ENCODE measurements around the gene SLC35B3.
"Not testable (repeated sequence)": the region's sequence is repeated elsewhere in the genome, so short reads cannot be mapped to it uniquely, and the experiment has no call there.

GRCh38 chr6:8405946-8406345, 29.4 kb downstream of the SLC35B3 start:
- TF ChIP-seq CTCF (IDR thresholded peaks at IDR 0.05); SIN3A (IDR thresholded peaks at IDR 0.05; ENCODE audit: borderline replicate concordance, insufficient read depth, low read depth, low read length); POLR2AphosphoS5 (IDR thresholded peaks at IDR 0.05; ENCODE audit: low read depth, low read length); REST (IDR thresholded peaks at IDR 0.05; ENCODE audit: insufficient read depth in 1 of 2, low read depth in 2 of 2, low read length in 1 of 2); TCF7L2 (IDR thresholded peaks at IDR 0.05; ENCODE audit: low read depth, low read length): not testable (repeated sequence)
